Gastrocnemius medialis (tissue), 4 donors: ENCODE results near the gene GARIN3. TPM values are rescaled to one million over a fixed set of nuclear protein-coding genes. Genes with fewer than 3 reads are reported as not detected.
"Not testable (repeated sequence)": the region's sequence is repeated elsewhere in the genome, so short reads cannot be mapped to it uniquely, and the experiment has no call there.

Source experiments
- ATAC-seq, 2 donors: fragments of 150-250 bp; one replicate each; pipeline ENCODE4 v1.9.1; 2016
- DNase-seq, 2 donors: peaks; one replicate each; pipeline ENCODE4 v3.0.0-alpha.2; 2019
- H3K27ac ChIP-seq, 4 donors: fragments of 200-600 bp; sonication (generic); 1 replicate in 1 of 4; 2 replicates in 3 of 4; pipeline ENCODE4 v1.5.1; 2016 to 2018; ENCODE audit warnings: mild to moderate bottlenecking in 2 of 4, moderate library complexity in 1 of 4
- H3K27me3 ChIP-seq, 3 donors: fragments of 200-600 bp; sonication (generic) in 2 of 3; 1 replicate in 1 of 3; 2 replicates in 2 of 3; pipeline versions ENCODE4 v1.5.1 to v1.6.0; 2016 to 2019; ENCODE audit warnings: mild to moderate bottlenecking in 1 of 3, moderate library complexity in 1 of 3
- H3K36me3 ChIP-seq, 2 donors: fragments of 200-600 bp; sonication (generic) in 1 of 2; one replicate each; pipeline ENCODE4 v1.5.1; 2017 to 2018
- H3K4me1 ChIP-seq, 2 donors: fragments of 200-600 bp; sonication (generic) in 1 of 2; one replicate each; pipeline ENCODE4 v1.5.1; 2016 to 2017; ENCODE audit warnings: mild to moderate bottlenecking in 2 of 2
- H3K4me3 ChIP-seq, 4 donors: fragments of 200-600 bp; sonication (generic) in 3 of 4; 1 replicate in 1 of 4; 2 replicates in 3 of 4; pipeline ENCODE4 v1.5.1; 2016 to 2019; ENCODE audit warnings: mild to moderate bottlenecking in 2 of 4
- H3K9me3 ChIP-seq, 3 donors: fragments of 200-600 bp; sonication (generic) in 2 of 3; 1 replicate in 1 of 3; 2 replicates in 2 of 3; pipeline ENCODE4 v1.5.1; 2016 to 2019
- CTCF ChIP-seq, 5 experiments: fragments of 450-650 bp in 3 of 5; fragments of 200-600 bp in 2 of 5; sonication (generic) in 2 of 5; IDR thresholded peaks in 4 of 5; conservative IDR thresholded peaks in 1 of 5; 1 replicate in 4 of 5; 2 replicates in 1 of 5; pipeline ENCODE4 v1.5.1; 2016 to 2019; ENCODE audit warnings: antibody characterized with exemption in 5 of 5, mild to moderate bottlenecking in 3 of 5, moderate library complexity in 3 of 5
- POLR2A ChIP-seq, 2 donors: fragments of 450-650 bp; IDR thresholded peaks; one replicate each; pipeline ENCODE4 v1.6.1; 2017; ENCODE audit warnings: antibody characterized with exemption in 2 of 2, mild to moderate bottlenecking in 2 of 2, moderate library complexity in 2 of 2
- in situ Hi-C, 4 donors: fragments of 200-750 bp; cut with MboI; loops; one replicate each; pipeline versions ENCODE4 v1.15.0 to v1.8.0; 2017; ENCODE audit warnings: low sequenced_read_pairs in 4 of 4
- intact Hi-C: fragments of 100-400 bp; cut with DNase I; formaldehyde crosslinking; loops from one replicate; pipeline ENCODE4 v1.15.1; 2023; ENCODE audit warnings: low total_unique reads
- total RNA-seq, 4 donors: library from RNA; depleted of rRNA; stranded (reverse); fragments of >200 nt; gene quantifications; one replicate each; pipeline versions ENCODE4 v1.1.0 to v1.2.3, GENCODE V29; 2016

Gene GARIN3
- total RNA-seq, 4 donors from 2014 or later, result not detected

- H3K4me3 ChIP-seq, result no peak overlapping the region
- no peaks in the 10 kb centered on the region for H3K9me3 ChIP-seq
- intact Hi-C loops, result no loop called here
- in situ Hi-C loops, result no loop called here
- TF ChIP-seq POLR2A (IDR thresholded peaks at IDR 0.05) (no peak), CTCF (IDR thresholded peaks at IDR 0.05 in 4 of 5, conservative IDR thresholded peaks at IDR 0.05 in 1 of 5) (no peak)
- no peak overlapping the region for H3K27ac ChIP-seq
- no peaks in the 10 kb centered on the region for H3K36me3 ChIP-seq
- no peaks in the 10 kb centered on the region for H3K4me1 ChIP-seq
- ATAC-seq (no peak), DNase-seq (no peak)
- H3K27me3 ChIP-seq, result peaks cover 0 to 2% (median 0%) of the 10 kb centered on the region in 3 donors
These were observed 21.1 kb upstream of the GARIN3 start for GRCh38 chr5:157187046-157187754.

GRCh38 chr5:157186309-157187045 is 20.4 kb upstream of the GARIN3 start:
- DNase-seq, result no peak
- no peak overlapping the region for H3K27ac ChIP-seq
- intact Hi-C loops, result no loop called here
- no peaks in the 10 kb centered on the region for H3K9me3 ChIP-seq
- peaks cover 0 to 2% (median 0%) of the 10 kb centered on the region in 3 donors for H3K27me3 ChIP-seq
- no peaks in the 10 kb centered on the region for H3K4me1 ChIP-seq
- H3K36me3 ChIP-seq, result no peaks in the 10 kb centered on the region
- TF ChIP-seq POLR2A (IDR thresholded peaks at IDR 0.05), result no peak
- TF ChIP-seq CTCF (IDR thresholded peaks at IDR 0.05 in 4 of 5, conservative IDR thresholded peaks at IDR 0.05 in 1 of 5), result no peak
- ATAC-seq, result no peak
- H3K4me3 ChIP-seq, result no peak overlapping the region
- in situ Hi-C loops, result no loop called here

GRCh38 chr5:157185122-157185521 is 19.1 kb upstream of the GARIN3 start:
- intact Hi-C loops, H3K27ac ChIP-seq, ATAC-seq, H3K36me3 ChIP-seq, H3K4me1 ChIP-seq, H3K4me3 ChIP-seq, H3K27me3 ChIP-seq, DNase-seq, in situ Hi-C loops, H3K9me3 ChIP-seq: not testable (repeated sequence)

GRCh38 chr5:157184117-157184670 is 18.1 kb upstream of the GARIN3 start:
- in situ Hi-C loops, result no loop called here
- TF ChIP-seq CTCF (IDR thresholded peaks at IDR 0.05 in 4 of 5, conservative IDR thresholded peaks at IDR 0.05 in 1 of 5), result no peak
- no peak for TF ChIP-seq POLR2A (IDR thresholded peaks at IDR 0.05)
- Histone ChIP-seq H3K4me1 (no peaks in the 10 kb centered on the region), H3K36me3 (no peaks in the 10 kb centered on the region), H3K9me3 (no peaks in the 10 kb centered on the region), H3K27ac (no peak overlapping the region), H3K4me3 (no peak overlapping the region), H3K27me3 (peaks cover 0 to 2% (median 0%) of the 10 kb centered on the region in 3 donors)
- DNase-seq (no peak), ATAC-seq (no peak)
- intact Hi-C loops, result no loop called here

- Histone ChIP-seq H3K36me3 (no peaks in the 10 kb centered on the region), H3K9me3 (no peaks in the 10 kb centered on the region), H3K27me3 (peaks cover 0 to 2% (median 2%) of the 10 kb centered on the region in 3 donors), H3K4me3 (no peak overlapping the region), H3K27ac (no peak overlapping the region), H3K4me1 (no peaks in the 10 kb centered on the region)
- ATAC-seq, result no peak
- no peak for DNase-seq
- in situ Hi-C loops, result no loop called here
- no peak for TF ChIP-seq POLR2A (IDR thresholded peaks at IDR 0.05)
- no peak for TF ChIP-seq CTCF (IDR thresholded peaks at IDR 0.05 in 4 of 5, conservative IDR thresholded peaks at IDR 0.05 in 1 of 5)
- intact Hi-C loops, result no loop called here
These were observed 16.2 kb upstream of the GARIN3 start for GRCh38 chr5:157182143-157182757.
